Erythroblast (primary cell): ENCODE measurements around the gene LIMCH1.

Experiments
- GATA1 ChIP-seq: IDR thresholded peaks from 2 replicates; pipeline ENCODE4 v1.6.1; 2011; ENCODE audit warnings: low read depth, mild to moderate bottlenecking, control low read depth, low read length, moderate library complexity
- POLR2A ChIP-seq: IDR thresholded peaks from 2 replicates; pipeline ENCODE4 v1.6.1; 2011; ENCODE audit warnings: mild to moderate bottlenecking, low read length

- TF ChIP-seq POLR2A (no peak), GATA1 (no peak)
Observed at GRCh38 chr4:41609851-41610250, 71.9 kb downstream of the LIMCH1 start.
